Skeletal muscle satellite cell (primary cell): ENCODE results near the gene EXOSC5.
"Not testable (repeated sequence)": the region's sequence is repeated elsewhere in the genome, so short reads cannot be mapped to it uniquely, and the experiment has no call there.

Experiments used
- H3K27me3 ChIP-seq: 2 replicates; pipeline ENCODE4 v1.7.0; 2013; ENCODE audit warnings: low read length; ENCODE audit not compliant: control insufficient read depth, insufficient read depth
- H3K36me3 ChIP-seq: 2 replicates; pipeline ENCODE4 v1.7.0; 2013; ENCODE audit warnings: mild to moderate bottlenecking, control low read depth, low read length; ENCODE audit not compliant: insufficient read depth
- H3K4me1 ChIP-seq: 2 replicates; pipeline ENCODE4 v1.7.0; 2013; ENCODE audit warnings: low read length; ENCODE audit not compliant: control insufficient read depth, insufficient read depth
- H3K4me2 ChIP-seq: 2 replicates; pipeline ENCODE4 v1.7.0; 2013; ENCODE audit warnings: mild to moderate bottlenecking, low read length
- H3K4me3 ChIP-seq: 2 replicates; pipeline ENCODE4 v1.7.0; 2013; ENCODE audit warnings: low read length
- H3K9ac ChIP-seq: 2 replicates; pipeline ENCODE4 v1.7.0; 2013; ENCODE audit warnings: mild to moderate bottlenecking, low read depth, low read length, moderate library complexity
- H3K9me3 ChIP-seq: replicated peaks from 2 replicates; pipeline ENCODE4 v1.7.0; 2013; ENCODE audit warnings: mild to moderate bottlenecking, control low read depth, low read length

The EXOSC5 gene

GRCh38 chr19:41376241-41376997 is 20.7 kb downstream of the EXOSC5 start, which contains the start of gene TMEM91:
TSS of gene TMEM91 (plus strand) at chr19:41376533. CDS start at chr19:41378310, 1,777 bp downstream.
- peaks cover 27% of the 10 kb centered on the region for H3K4me1 ChIP-seq
- H3K9ac ChIP-seq = peak within 1 kb of the TSS; percentile 67

GRCh38 chr19:41373993-41374392 is 23.2 kb downstream of the EXOSC5 start:
- no peak overlapping the region for H3K9ac ChIP-seq
- H3K36me3 ChIP-seq = no peaks in the 10 kb centered on the region
- no peak overlapping the region for H3K4me3 ChIP-seq

More at GRCh38 chr19:41376241-41376997, 20.7 kb downstream of the EXOSC5 start, which contains the start of gene TMEM91:
- Histone ChIP-seq H3K4me2 (peak within 1 kb of the TSS; percentile 82), H3K9me3 (no peaks in the 10 kb centered on the region), H3K36me3 (no peaks in the 10 kb centered on the region), H3K4me3 (peak within 1 kb of the TSS; percentile 73), H3K27me3 (no peaks in the 10 kb centered on the region)

GRCh38 chr19:41372501-41372900 is 24.7 kb downstream of the EXOSC5 start:
- Histone ChIP-seq H3K4me2 (no peak overlapping the region), H3K4me3 (no peak overlapping the region), H3K9ac (no peak overlapping the region), H3K36me3 (no peaks in the 10 kb centered on the region), H3K27me3 (no peaks in the 10 kb centered on the region), H3K9me3 (no peaks in the 10 kb centered on the region), H3K4me1 (peaks cover 35% of the 10 kb centered on the region)

More at GRCh38 chr19:41373993-41374392, 23.2 kb downstream of the EXOSC5 start:
- Histone ChIP-seq H3K4me2 (no peak overlapping the region), H3K27me3 (no peaks in the 10 kb centered on the region), H3K9me3 (no peaks in the 10 kb centered on the region), H3K4me1 (peaks cover 27% of the 10 kb centered on the region)

GRCh38 chr19:41371541-41371940 is 25.6 kb downstream of the EXOSC5 start:
- Histone ChIP-seq H3K9me3 (no peaks in the 10 kb centered on the region), H3K4me1 (peaks cover 33% of the 10 kb centered on the region), H3K36me3 (no peaks in the 10 kb centered on the region), H3K4me3 (no peak overlapping the region), H3K27me3 (no peaks in the 10 kb centered on the region), H3K9ac (no peak overlapping the region), H3K4me2 (no peak overlapping the region)

GRCh38 chr19:41371119-41371518 is 26.0 kb downstream of the EXOSC5 start:
- H3K4me2 ChIP-seq = not testable (repeated sequence)
- peaks cover 29% of the 10 kb centered on the region for H3K4me1 ChIP-seq

GRCh38 chr19:41369769-41370168 is 27.4 kb downstream of the EXOSC5 start:
- H3K36me3 ChIP-seq = no peaks in the 10 kb centered on the region
- peaks cover 25% of the 10 kb centered on the region for H3K4me1 ChIP-seq
- H3K27me3 ChIP-seq = no peaks in the 10 kb centered on the region

More at GRCh38 chr19:41371119-41371518, 26.0 kb downstream of the EXOSC5 start:
- not testable (repeated sequence) for H3K4me3 ChIP-seq, H3K9me3 ChIP-seq, H3K27me3 ChIP-seq, H3K36me3 ChIP-seq, H3K9ac ChIP-seq

DNA sequence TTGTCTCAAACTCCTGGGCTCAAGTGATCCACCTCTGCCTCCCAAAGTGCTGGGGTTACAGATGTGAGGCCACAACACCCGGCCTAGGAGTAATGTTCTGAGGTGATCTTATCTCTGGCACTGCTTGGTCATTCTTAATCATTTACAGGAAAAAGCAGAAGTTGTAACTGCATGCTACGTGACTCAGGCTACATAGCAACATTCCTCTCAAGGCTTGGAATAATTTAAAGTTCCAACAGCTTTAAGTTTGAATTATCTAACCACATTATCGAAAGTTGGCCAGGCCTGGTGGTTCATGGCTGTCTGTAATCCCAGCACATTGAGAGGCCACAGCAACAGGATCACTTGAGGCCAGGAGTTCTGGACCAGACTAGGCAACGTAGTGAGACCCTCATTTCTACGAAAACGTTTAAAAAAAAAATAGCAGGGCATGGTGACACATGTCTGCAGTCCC is 29.3 kb downstream of the EXOSC5 start:
- no peak overlapping the region for H3K4me3 ChIP-seq
- H3K4me1 ChIP-seq = peaks cover 26% of the 10 kb centered on the region
- H3K27me3 ChIP-seq = no peaks in the 10 kb centered on the region
- no peaks in the 10 kb centered on the region for H3K9me3 ChIP-seq
- H3K36me3 ChIP-seq = no peaks in the 10 kb centered on the region
- peak overlapping the region; percentile 45 for H3K4me2 ChIP-seq
- peak overlapping the region; percentile 50 for H3K9ac ChIP-seq

More at GRCh38 chr19:41369769-41370168, 27.4 kb downstream of the EXOSC5 start:
- Histone ChIP-seq H3K4me2 (no peak overlapping the region), H3K9ac (no peak overlapping the region), H3K9me3 (no peaks in the 10 kb centered on the region), H3K4me3 (no peak overlapping the region)

GRCh38 chr19:41366089-41366488 is 31.1 kb downstream of the EXOSC5 start:
- H3K4me1 ChIP-seq = peaks cover 26% of the 10 kb centered on the region

GRCh38 chr19:41364524-41365391 is 32.4 kb downstream of the EXOSC5 start:
- peak overlapping the region; percentile 97 for H3K9ac ChIP-seq
- no peaks in the 10 kb centered on the region for H3K36me3 ChIP-seq
- H3K9me3 ChIP-seq = no peaks in the 10 kb centered on the region
- peak overlapping the region; percentile 99 for H3K4me2 ChIP-seq
- no peaks in the 10 kb centered on the region for H3K27me3 ChIP-seq
- peak overlapping the region; percentile 95 for H3K4me3 ChIP-seq
- peaks cover 26% of the 10 kb centered on the region for H3K4me1 ChIP-seq

More at GRCh38 chr19:41366089-41366488, 31.1 kb downstream of the EXOSC5 start:
- Histone ChIP-seq H3K4me3 (no peak overlapping the region), H3K27me3 (no peaks in the 10 kb centered on the region), H3K9me3 (no peaks in the 10 kb centered on the region), H3K36me3 (no peaks in the 10 kb centered on the region), H3K9ac (no peak overlapping the region), H3K4me2 (no peak overlapping the region)

- peak within 1 kb of the TSS; percentile 99 for H3K4me2 ChIP-seq
- H3K4me3 ChIP-seq = peak within 1 kb of the TSS; percentile 95
- H3K9me3 ChIP-seq = no peaks in the 10 kb centered on the region
- H3K36me3 ChIP-seq = no peaks in the 10 kb centered on the region
- no peaks in the 10 kb centered on the region for H3K27me3 ChIP-seq
- H3K4me1 ChIP-seq = peaks cover 26% of the 10 kb centered on the region
- H3K9ac ChIP-seq = peak within 1 kb of the TSS; percentile 97
These were observed 33.2 kb downstream of the EXOSC5 start, which contains the start of gene B9D2 for GRCh38 chr19:41363753-41364523. TSS of gene B9D2 (minus strand) at chr19:41364149. CDS start at chr19:41363519, 630 bp downstream.
